ENCODE measurements around the gene MYH10. TPM values are rescaled to one million over a fixed set of nuclear protein-coding genes. Genes with fewer than 3 reads are reported as not detected.

Gene MYH10
- 98.5 and 109 TPM in 2 replicates for total RNA-seq

GRCh38 chr17:8630227-8630801 is at the start of gene MYH10:
MYH10 (minus strand) TSS chr17:8630725; CDS start chr17:8623246, 7,479 bp downstream.

GRCh38 chr17:8435245-8436168 is 195.0 kb downstream of the MYH10 start, which contains the start of gene NDEL1:
NDEL1 (plus strand) TSS chr17:8435884; CDS start chr17:8444272, 8,388 bp downstream.

Small RNAs within 50 kb of the gene (small RNA-seq; reads per million reads assigned to genes)
- 0.23 reads per million for gene RNU7-43P

Other genes with a start within 250 kb of the MYH10 start
- gene RPL26, start 247.5 kb downstream of the MYH10 start, total RNA-seq = 2,133 and 2,482 TPM in 2 replicates
- gene RNF222, start 232.9 kb downstream of the MYH10 start, total RNA-seq = under 0.01 and 1.1 TPM in 2 replicates
- gene NDEL1, start 194.8 kb downstream of the MYH10 start, total RNA-seq = 106 and 113 TPM in 2 replicates
- not detected in 2 replicates for gene CCDC42, start 114.1 kb upstream of the MYH10 start, total RNA-seq
- not detected in 2 replicates for gene SPDYE4, start 127.8 kb upstream of the MYH10 start, total RNA-seq
- gene MFSD6L, start 168.6 kb upstream of the MYH10 start, total RNA-seq = not detected in 2 replicates
- gene PIK3R6, start 236.9 kb upstream of the MYH10 start, total RNA-seq = not detected in 2 replicates